Activated naive CD4-positive, alpha-beta T cell treated with Interleukin-2 at 50 U/mL for 16 hours (primary cell): Measurements from ENCODE around the gene EML4.
A peak's percentile ranks its signal among the peaks of the same experiment; 100 is the strongest.

Experiments
- DNase-seq: peaks from one replicate; pipeline ENCODE4 v3.0.0-alpha.2; 2020

The EML4 gene

DNA sequence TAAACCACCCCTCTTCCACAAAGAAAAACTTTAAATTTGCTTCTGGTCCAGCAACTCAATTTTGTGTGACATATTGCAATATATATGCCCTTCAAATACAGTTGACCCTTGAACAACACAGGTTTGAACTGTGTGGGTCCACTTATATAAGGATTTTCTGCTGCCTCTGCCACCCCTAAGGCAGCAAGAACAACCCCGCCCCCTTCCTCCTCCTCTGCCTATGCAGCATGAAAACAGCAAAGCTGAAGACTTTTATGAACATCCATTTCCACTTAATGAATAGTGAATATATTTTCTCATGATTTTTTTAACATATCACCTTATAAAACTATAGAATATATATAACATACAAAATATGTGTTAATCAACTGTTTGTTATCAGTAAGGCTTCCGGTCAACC lies 58.3 kb downstream of the EML4 start:
- no peak for DNase-seq

DNA sequence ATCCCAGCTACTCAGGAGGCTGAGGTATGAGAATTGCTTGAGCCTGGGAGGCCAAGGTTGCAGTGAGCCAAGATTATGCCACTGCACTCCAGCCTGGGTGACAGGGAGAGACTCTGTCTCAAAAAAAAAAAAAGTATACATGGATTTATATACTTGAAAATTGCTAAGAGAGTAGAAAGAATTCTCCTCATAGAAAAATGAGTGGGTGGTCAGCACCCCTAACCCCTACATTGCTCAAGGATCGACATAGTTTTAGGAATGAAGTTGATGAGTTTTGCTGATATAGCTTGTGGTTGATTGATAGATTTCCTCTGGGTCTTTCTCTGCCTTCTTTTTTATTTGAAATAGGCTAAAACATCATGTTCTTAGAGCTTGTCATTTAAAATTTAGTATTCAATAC lies 58.9 kb downstream of the EML4 start:
- no peak for DNase-seq

DNA sequence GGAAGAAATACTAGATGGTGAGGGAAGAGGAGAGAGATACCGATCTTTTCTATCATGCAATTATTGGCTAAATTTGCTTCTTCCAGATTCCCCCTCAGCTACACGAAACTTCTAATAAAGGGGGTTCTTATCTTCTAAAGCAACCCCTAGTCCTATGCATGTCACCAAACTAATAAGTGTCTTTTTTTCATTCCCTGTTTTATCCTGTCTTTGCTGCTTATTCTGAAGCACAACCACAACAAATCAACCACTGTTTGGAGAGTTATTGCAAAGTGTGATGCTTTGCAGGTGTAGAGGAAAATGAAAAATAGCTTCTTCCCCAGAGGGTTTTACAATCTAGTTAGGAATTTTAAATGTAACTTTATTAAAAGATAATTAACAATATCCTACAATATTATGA lies 60.8 kb downstream of the EML4 start:
- DNase-seq = no peak

DNA sequence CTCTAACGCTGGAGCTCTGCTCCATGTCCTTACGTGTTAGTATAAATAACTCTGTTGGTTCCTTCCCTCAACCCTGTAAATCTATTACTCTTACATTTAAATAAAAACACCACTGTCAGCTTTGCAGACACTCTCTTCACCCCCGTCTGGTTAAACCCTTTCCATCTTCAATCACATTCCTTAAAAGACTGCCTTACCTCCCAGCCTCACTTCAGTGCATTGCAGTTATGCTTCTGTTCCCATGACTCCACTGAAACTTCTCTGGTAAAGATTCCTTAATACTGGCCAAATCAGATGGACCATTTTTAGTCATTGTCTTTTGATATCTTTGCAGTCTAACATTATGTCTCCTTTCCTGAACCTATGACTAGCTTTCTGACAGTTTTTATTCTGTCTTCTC lies 61.7 kb downstream of the EML4 start:
- no peak for DNase-seq

DNA sequence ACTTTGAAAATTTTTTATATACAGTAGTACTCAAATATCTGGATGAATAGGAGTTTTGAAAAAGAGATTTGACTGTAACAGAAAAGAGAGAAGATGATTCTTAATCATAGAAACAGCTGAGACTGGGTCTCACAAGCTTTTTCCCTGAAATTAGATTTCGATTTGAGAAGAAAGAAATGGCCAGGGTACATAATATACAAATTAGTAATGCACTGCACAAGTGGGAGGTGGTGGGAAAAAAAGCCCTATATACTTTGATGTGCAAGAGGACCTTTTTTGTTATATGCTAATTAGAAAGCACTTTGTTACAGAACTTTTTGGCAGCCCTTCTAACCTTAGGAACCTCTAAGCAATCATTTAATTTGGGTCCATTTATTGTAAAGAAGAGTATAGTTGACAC lies 62.9 kb downstream of the EML4 start:
- DNase-seq = no peak

DNA sequence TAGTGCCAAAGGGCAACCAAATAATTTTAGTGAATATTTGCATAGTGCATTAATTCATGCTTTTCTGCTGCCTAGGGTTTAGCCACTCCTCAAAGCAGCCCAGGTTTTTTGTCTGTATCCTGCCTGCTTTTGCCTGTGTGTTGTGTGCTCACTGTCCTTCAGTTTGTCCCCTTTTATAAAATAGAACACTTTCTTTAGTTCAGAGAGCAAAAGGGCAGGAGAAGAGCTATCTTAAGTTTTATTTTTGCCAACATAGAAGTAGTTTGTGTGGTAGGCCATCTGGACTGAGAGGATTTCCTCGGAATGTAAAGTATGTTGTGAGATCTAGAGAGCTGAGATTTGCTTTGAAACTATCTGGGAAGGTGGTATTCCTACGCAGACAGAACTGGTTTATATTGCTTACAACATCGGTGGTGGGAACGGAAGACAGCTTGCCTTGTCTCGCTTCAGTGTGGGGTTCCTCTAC lies 64.9 kb downstream of the EML4 start:
- DNase-seq = no peak

GRCh38 chr2:42236911-42237310 lies 67.8 kb downstream of the EML4 start:
- no peak for DNase-seq

GRCh38 chr2:42238644-42239288 lies 69.6 kb downstream of the EML4 start:
- peak; percentile 54 for DNase-seq

DNA sequence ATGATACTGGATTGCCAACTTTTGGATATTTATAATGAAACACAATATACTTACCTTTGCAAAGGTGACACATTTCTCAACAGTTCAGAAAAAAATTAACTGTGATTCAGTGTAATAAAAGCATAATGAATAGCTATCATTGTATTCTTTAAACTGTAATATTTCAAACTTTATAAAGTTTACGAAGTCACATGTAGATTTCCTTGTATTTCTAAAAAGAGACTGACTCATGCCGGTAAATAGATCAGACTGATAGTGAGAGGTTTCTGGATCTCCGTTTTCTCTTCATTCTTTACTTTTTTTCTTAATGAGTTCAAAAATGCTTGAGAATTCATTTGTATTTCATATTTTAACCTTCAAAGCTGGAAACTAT lies 70.1 kb downstream of the EML4 start:
- DNase-seq = no peak

GRCh38 chr2:42239811-42240210 lies 70.7 kb downstream of the EML4 start:
- no peak for DNase-seq

DNA sequence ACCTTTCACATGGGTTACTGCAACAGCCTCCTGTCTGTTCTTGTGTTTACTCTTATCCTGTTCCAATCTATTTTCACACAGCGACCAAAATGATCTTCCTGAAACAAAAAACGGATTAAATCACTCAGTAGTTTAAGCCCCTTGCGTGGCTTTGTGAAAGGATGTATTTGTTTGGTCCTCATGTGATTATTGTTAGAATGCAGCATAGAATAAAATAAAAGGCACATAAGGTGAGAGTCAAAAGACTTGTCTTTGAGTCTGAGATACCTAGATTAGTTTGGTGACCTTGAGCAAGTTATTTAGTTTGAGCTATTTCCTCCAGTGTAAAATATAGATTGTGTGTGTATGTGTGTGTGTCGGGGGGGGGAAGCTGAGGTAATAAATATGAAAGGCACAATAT lies 72.4 kb downstream of the EML4 start:
- DNase-seq = no peak

DNA sequence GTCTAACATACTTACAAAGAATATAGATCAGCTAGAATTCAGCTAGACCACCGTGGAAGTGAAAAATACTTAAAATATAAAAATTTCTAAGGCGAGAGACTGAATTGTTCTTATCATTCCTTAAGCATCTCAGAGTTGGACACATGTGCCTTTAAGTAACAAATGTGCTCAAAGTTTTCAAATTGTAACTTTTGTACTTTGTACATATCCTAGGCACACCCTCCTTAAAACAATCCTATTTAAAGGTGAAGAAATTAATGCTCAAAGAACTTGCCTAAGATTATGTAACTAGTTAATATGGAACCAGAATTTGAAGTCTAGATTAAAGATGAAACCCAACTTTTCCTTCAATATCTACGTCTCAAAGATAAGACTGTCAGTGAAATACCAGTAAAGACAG lies 74.1 kb downstream of the EML4 start:
- DNase-seq = no peak

GRCh38 chr2:42244520-42244919 lies 75.4 kb downstream of the EML4 start:
- DNase-seq = no peak

DNA sequence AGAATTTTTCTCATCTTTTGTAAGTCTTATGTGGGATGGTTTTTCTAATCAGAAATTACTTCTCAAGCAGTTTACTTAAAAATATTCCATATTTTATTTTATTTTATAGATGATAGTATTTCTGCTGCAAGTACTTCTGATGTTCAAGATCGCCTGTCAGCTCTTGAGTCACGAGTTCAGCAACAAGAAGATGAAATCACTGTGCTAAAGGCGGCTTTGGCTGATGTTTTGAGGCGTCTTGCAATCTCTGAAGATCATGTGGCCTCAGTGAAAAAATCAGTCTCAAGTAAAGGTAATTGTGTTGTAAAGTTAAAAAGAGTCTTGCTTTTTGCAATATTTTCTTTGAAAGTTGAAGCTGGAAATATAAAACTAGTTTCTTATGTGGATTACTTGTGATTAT lies 76.2 kb downstream of the EML4 start:
- no peak for DNase-seq

GRCh38 chr2:42246562-42246961 lies 77.4 kb downstream of the EML4 start:
- DNase-seq = no peak

- DNase-seq = no peak
Observed at GRCh38 chr2:42248846-42249245, 79.7 kb downstream of the EML4 start.

GRCh38 chr2:42249284-42249683 lies 80.1 kb downstream of the EML4 start:
- DNase-seq = no peak

GRCh38 chr2:42249887-42250286 lies 80.7 kb downstream of the EML4 start:
- DNase-seq = no peak

DNA sequence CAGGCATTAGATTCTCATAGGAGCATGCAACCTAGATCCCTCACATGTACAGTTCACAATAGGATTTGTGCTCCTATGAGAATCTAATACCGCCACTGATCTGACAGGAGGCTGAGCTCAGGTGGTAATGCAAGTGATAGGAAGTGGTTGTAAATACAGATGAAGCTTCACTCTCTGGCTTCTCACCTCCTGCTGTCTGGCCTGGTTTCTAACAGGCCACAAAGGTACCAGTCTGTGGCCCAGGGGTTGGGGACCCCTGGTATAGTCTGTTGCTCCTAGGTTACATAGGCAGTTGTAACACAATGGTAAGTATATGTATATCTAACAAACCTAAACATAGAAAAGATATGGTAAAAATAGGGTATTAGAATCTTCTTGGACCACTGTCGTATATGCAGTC lies 81.8 kb downstream of the EML4 start:
- DNase-seq = no peak

- peak; percentile 40 for DNase-seq
Observed at GRCh38 chr2:42252464-42252863, 83.3 kb downstream of the EML4 start.

DNA sequence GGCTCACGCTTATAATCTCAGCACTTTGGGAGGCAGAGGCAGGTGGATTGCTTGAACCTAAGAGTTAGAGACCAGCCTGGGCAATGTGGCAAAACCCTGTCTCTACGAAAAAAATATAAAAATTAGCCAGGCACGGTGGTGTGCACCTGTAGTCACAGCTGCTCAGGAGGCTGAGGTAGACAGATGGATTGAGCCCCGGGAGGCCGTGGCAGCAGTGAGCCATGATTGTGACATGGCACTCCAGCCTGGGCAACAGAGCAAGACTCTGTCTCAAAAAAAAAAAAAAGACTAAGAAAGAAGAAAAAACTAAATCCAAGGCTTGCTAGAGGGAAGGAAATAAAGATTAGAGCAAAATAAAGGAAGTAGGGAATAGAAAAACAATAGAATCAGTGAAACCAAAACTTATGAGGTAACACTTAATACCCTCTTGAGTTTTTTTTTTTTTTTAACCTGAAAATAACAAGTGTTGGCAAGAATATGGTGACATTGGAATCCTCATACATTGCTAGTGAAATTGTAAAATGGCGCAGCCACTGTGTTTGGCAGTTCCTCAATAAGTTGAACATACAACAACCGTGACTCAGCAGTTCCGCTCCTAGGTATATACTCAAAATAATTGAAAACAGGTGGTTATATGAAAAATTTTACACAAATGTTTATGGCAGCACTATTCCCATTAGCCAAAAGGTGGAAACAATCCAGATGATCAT lies 85.2 kb downstream of the EML4 start:
- no peak for DNase-seq

DNA sequence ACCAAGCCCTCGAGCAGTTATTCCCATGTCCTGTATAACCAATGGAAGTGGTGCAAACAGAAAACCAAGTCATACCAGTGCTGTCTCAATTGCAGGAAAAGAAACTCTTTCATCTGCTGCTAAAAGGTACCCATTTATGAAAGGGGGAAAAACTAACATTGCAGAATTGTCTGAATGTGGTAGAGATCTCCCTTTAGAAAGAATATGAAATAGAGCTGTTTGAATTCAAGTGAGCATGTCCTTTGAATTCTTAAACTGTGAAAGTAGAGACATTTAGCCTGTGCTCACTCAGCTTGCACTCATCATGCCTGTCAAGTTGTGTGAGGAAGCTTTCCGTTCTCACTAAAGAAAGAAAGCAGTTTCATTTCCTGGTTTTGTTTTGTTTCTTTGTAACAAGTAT lies 87.4 kb downstream of the EML4 start:
- no peak for DNase-seq

GRCh38 chr2:42261518-42262195 lies 92.5 kb downstream of the EML4 start:
- no peak for DNase-seq

DNA sequence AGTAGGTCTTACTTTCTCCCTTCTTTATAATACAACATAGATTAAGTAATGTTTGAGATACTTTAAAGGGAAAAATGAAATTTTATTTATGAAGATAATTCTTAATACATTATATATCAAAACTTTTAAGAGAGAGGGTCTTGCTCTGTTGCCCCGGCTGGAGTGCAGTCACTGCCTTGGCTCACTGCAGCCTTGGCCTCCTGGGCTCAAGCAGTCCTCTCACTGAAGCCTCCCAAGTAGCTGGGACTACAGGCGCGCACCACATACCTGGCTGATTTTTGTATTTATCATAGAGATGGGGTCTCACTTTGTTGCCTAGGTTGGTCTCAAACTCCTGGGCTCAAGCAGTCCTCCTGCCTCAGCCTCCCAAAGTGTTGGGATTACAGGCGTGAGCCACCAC lies 97.1 kb downstream of the EML4 start:
- no peak for DNase-seq
